HG02840 (cell line): Measurements from ENCODE around the gene NCK2.

Source experiments
- ATAC-seq: cut with Tn5 transposase; IDR thresholded peaks from one replicate; pipeline ENCODE4 v1.9.1; 2021; ENCODE audit warnings: mild to moderate bottlenecking, moderate library complexity, moderate number of reproducible peaks; ENCODE audit not compliant: unreplicated experiment, low FRiP score

The NCK2 gene

GRCh38 chr2:105866216-105867185, 121.8 kb downstream of the NCK2 start:
- no peak for ATAC-seq

- ATAC-seq = no peak
Observed at GRCh38 chr2:105867587-105867986, 122.9 kb downstream of the NCK2 start.

GRCh38 chr2:105868060-105868459, 123.3 kb downstream of the NCK2 start:
- no peak for ATAC-seq

- ATAC-seq = no peak
Observed at GRCh38 chr2:105869341-105869740, 124.6 kb downstream of the NCK2 start.

GRCh38 chr2:105870062-105870461, 125.3 kb downstream of the NCK2 start:
- no peak for ATAC-seq

GRCh38 chr2:105870858-105871257, 126.1 kb downstream of the NCK2 start:
- ATAC-seq = no peak

GRCh38 chr2:105872142-105872728, 127.5 kb downstream of the NCK2 start:
- no peak for ATAC-seq

GRCh38 chr2:105872830-105873229, 128.1 kb downstream of the NCK2 start:
- no peak for ATAC-seq

GRCh38 chr2:105873281-105873680, 128.6 kb downstream of the NCK2 start:
- ATAC-seq = peak; percentile 5

- peak; percentile 83 for ATAC-seq
Observed at GRCh38 chr2:105873721-105874120, 129.0 kb downstream of the NCK2 start.

GRCh38 chr2:105874466-105874865, 129.8 kb downstream of the NCK2 start:
- ATAC-seq = no peak

GRCh38 chr2:105875241-105875640, 130.5 kb downstream of the NCK2 start:
- no peak for ATAC-seq

GRCh38 chr2:105876191-105876590, 131.5 kb downstream of the NCK2 start:
- no peak for ATAC-seq

- ATAC-seq = no peak
Observed at GRCh38 chr2:105877945-105878344, 133.2 kb downstream of the NCK2 start.

- ATAC-seq = no peak
Observed at GRCh38 chr2:105879106-105879802, 134.5 kb downstream of the NCK2 start.

GRCh38 chr2:105879803-105880300, 135.1 kb downstream of the NCK2 start:
- ATAC-seq = no peak

- ATAC-seq = no peak
Observed at GRCh38 chr2:105880637-105881036, 135.9 kb downstream of the NCK2 start.

- no peak for ATAC-seq
Observed at GRCh38 chr2:105881286-105882136, 136.8 kb downstream of the NCK2 start.

GRCh38 chr2:105882341-105882740, 137.6 kb downstream of the NCK2 start:
- ATAC-seq = no peak

- ATAC-seq = no peak
Observed at GRCh38 chr2:105882920-105883435, 138.3 kb downstream of the NCK2 start.
